Measurements from ENCODE around the gene DNASE1L2. TPM values are rescaled to one million over a fixed set of nuclear protein-coding genes. Genes with fewer than 3 reads are reported as not detected.

The DNASE1L2 gene
- total and polyA plus RNA-seq, 11 donors, result 0.12 to 0.51 (median 0.34) TPM; not detected in 2

- Histone ChIP-seq H3K4me1 (no peaks in the 10 kb centered on the region), H3K27ac (no peak overlapping the region), H3K27me3 (no peaks in the 10 kb centered on the region), H3K9me3 (no peaks in the 10 kb centered on the region), H3K36me3 (peaks cover 0 to 59% (median 11%) of the 10 kb centered on the region in 9 donors), H3K4me3 (no peak overlapping the region)
- WGBS, 4 donors, result 93 to 95% (median 93%) methylated on average over 26 to 37 of the region's 37 CpGs
- DNase-seq (no peak), ATAC-seq (no peak)
- no peak for TF ChIP-seq POLR2A (IDR thresholded peaks at IDR 0.05)
- TF ChIP-seq CTCF (IDR thresholded peaks at IDR 0.05), result no peak
- intact Hi-C loops (cut with DNase I), result no loop called here
Observed at GRCh38 chr16:2284001-2284770, 47.9 kb downstream of the DNASE1L2 start.

GRCh38 chr16:2284797-2285576 is 48.7 kb downstream of the DNASE1L2 start:
- DNase-seq (no peak), ATAC-seq (no peak)
- WGBS, 4 donors, result 90 to 94% (median 92%) methylated on average over 34 to 35 of the region's 35 CpGs
- peaks cover 0 to 62% (median 11%) of the 10 kb centered on the region in 9 donors for H3K36me3 ChIP-seq
- intact Hi-C loops (cut with DNase I), result no loop called here
- TF ChIP-seq POLR2A (IDR thresholded peaks at IDR 0.05), result no peak
- TF ChIP-seq CTCF (IDR thresholded peaks at IDR 0.05), result no peak
- no peaks in the 10 kb centered on the region for H3K27me3 ChIP-seq
- H3K9me3 ChIP-seq, result no peaks in the 10 kb centered on the region
- no peak overlapping the region for H3K27ac ChIP-seq
- H3K4me3 ChIP-seq, result no peak overlapping the region
- no peaks in the 10 kb centered on the region for H3K4me1 ChIP-seq

- no peak for DNase-seq
- peaks cover 0 to 62% (median 13%) of the 10 kb centered on the region in 9 donors for H3K36me3 ChIP-seq
- TF ChIP-seq CTCF (IDR thresholded peaks at IDR 0.05) (no peak), POLR2A (IDR thresholded peaks at IDR 0.05) (no peak)
- H3K9me3 ChIP-seq, result no peaks in the 10 kb centered on the region
- H3K27me3 ChIP-seq, result no peaks in the 10 kb centered on the region
- no peak for ATAC-seq
- H3K4me3 ChIP-seq, result no peak overlapping the region
- intact Hi-C loops (cut with DNase I), result no loop called here
- H3K27ac ChIP-seq, result no peak overlapping the region
- no peaks in the 10 kb centered on the region for H3K4me1 ChIP-seq
- 75 to 84% (median 80%) methylated on average over 7 to 13 of the region's 13 CpGs for WGBS, 4 donors
Observed at GRCh38 chr16:2285731-2286191, 49.5 kb downstream of the DNASE1L2 start.

GRCh38 chr16:2286550-2286949 is 50.3 kb downstream of the DNASE1L2 start:
- no peaks in the 10 kb centered on the region for H3K9me3 ChIP-seq
- DNase-seq, result no peak
- H3K4me3 ChIP-seq, result no peak overlapping the region
- ATAC-seq, result no peak
- no peak overlapping the region for H3K27ac ChIP-seq
- peaks cover 0 to 65% (median 20%) of the 10 kb centered on the region in 9 donors for H3K36me3 ChIP-seq
- WGBS, 4 donors, result 91 to 94% (median 92%) methylated on average over 14 to 17 of the region's 17 CpGs
- TF ChIP-seq POLR2A (IDR thresholded peaks at IDR 0.05), result no peak
- TF ChIP-seq CTCF (IDR thresholded peaks at IDR 0.05), result no peak
- H3K4me1 ChIP-seq, result no peaks in the 10 kb centered on the region
- intact Hi-C loops (cut with DNase I), result no loop called here
- H3K27me3 ChIP-seq, result no peaks in the 10 kb centered on the region
